Fibroblast of villous mesenchyme (primary cell): ENCODE results near the gene NOM1. TPM values are rescaled to one million over a fixed set of nuclear protein-coding genes. Genes with fewer than 3 reads are reported as not detected.

Experiments used
- DNase-seq: peaks from one replicate; pipeline ENCODE4 v3.0.0-alpha.2; 2010; ENCODE audit warnings: low read depth
- H3K4me3 ChIP-seq: 2 replicates; pipeline ENCODE4 v1.5.1; 2011; ENCODE audit warnings: low read depth, mild to moderate bottlenecking, low read length
- total RNA-seq: library from RNA; depleted of rRNA; stranded (reverse); fragments of >200 nt; gene quantifications from 2 replicates; pipeline ENCODE4 v1.2.3, GENCODE V29; 2012
- TF ChIP-seq, protein P1 (sequence below): IDR thresholded peaks from 2 replicates; pipeline ENCODE4 v1.5.1; 2012; ENCODE audit warnings: low read depth, mild to moderate bottlenecking, low read length; ENCODE audit not compliant: insufficient read depth

The NOM1 gene
- total RNA-seq, 1 donor = 19.0 TPM

GRCh38 chr7:157016352-157017041 lies 67.0 kb downstream of the NOM1 start:
- TF ChIP-seq, protein P1, sequence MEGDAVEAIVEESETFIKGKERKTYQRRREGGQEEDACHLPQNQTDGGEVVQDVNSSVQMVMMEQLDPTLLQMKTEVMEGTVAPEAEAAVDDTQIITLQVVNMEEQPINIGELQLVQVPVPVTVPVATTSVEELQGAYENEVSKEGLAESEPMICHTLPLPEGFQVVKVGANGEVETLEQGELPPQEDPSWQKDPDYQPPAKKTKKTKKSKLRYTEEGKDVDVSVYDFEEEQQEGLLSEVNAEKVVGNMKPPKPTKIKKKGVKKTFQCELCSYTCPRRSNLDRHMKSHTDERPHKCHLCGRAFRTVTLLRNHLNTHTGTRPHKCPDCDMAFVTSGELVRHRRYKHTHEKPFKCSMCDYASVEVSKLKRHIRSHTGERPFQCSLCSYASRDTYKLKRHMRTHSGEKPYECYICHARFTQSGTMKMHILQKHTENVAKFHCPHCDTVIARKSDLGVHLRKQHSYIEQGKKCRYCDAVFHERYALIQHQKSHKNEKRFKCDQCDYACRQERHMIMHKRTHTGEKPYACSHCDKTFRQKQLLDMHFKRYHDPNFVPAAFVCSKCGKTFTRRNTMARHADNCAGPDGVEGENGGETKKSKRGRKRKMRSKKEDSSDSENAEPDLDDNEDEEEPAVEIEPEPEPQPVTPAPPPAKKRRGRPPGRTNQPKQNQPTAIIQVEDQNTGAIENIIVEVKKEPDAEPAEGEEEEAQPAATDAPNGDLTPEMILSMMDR = no peak
- no peak for DNase-seq
- no peak overlapping the region for H3K4me3 ChIP-seq

- H3K4me3 ChIP-seq = no peak overlapping the region
- TF ChIP-seq, protein P1 = no peak
- DNase-seq = no peak
Observed at GRCh38 chr7:157017149-157017548, 67.6 kb downstream of the NOM1 start.

GRCh38 chr7:157017603-157018327 lies 68.3 kb downstream of the NOM1 start:
- DNase-seq = no peak
- TF ChIP-seq, protein P1 = no peak
- no peak overlapping the region for H3K4me3 ChIP-seq

GRCh38 chr7:157018328-157018996 lies 69.0 kb downstream of the NOM1 start:
- H3K4me3 ChIP-seq = no peak overlapping the region
- DNase-seq = no peak
- TF ChIP-seq, protein P1 = no peak

- H3K4me3 ChIP-seq = no peak overlapping the region
- TF ChIP-seq, protein P1 = no peak
- DNase-seq = no peak
Observed at GRCh38 chr7:157018997-157019608, 69.6 kb downstream of the NOM1 start.

- no peak for DNase-seq
- TF ChIP-seq, protein P1 = no peak
- no peak overlapping the region for H3K4me3 ChIP-seq
Observed at GRCh38 chr7:157019718-157020451, 70.4 kb downstream of the NOM1 start.
